T-helper 1 cell treated with Interleukin-12 subunit alpha and Interleukin-12 subunit beta and Interleukin-4 antibody, amounts not matched to agents 30 μg/mL and 1 μg/mL, for 36 hours (primary cell): ENCODE measurements around the gene ZMIZ1.
A peak's percentile ranks its signal among the peaks of the same experiment; 100 is the strongest.

Source experiments
- H3K27ac Mint-ChIP-seq: one replicate; pipeline ENCODE4 v1.8.0; 2021; ENCODE audit warnings: mild to moderate bottlenecking, mixed read lengths
- H3K27me3 Mint-ChIP-seq: one replicate; pipeline ENCODE4 v1.8.0; 2021; ENCODE audit warnings: low read depth, mixed read lengths
- H3K36me3 Mint-ChIP-seq: one replicate; pipeline ENCODE4 v1.8.0; 2021; ENCODE audit warnings: low read depth, mixed read lengths
- H3K4me1 Mint-ChIP-seq: one replicate; pipeline ENCODE4 v1.8.0; 2021; ENCODE audit warnings: low read depth, mixed read lengths
- H3K4me3 Mint-ChIP-seq: one replicate; pipeline ENCODE4 v1.8.0; 2021; ENCODE audit warnings: mild to moderate bottlenecking, moderate library complexity, mixed read lengths
- H3K9me3 Mint-ChIP-seq: one replicate; pipeline ENCODE4 v1.8.0; 2021; ENCODE audit warnings: mixed read lengths

Gene ZMIZ1

GRCh38 chr10:79310911-79311573, 242.3 kb downstream of the ZMIZ1 start:
- Mint-ChIP-seq H3K9me3 (no peaks in the 10 kb centered on the region), H3K4me1 (peaks cover 13% of the 10 kb centered on the region), H3K27ac (peak overlapping the region; percentile 80), H3K36me3 (peaks cover 38% of the 10 kb centered on the region), H3K27me3 (no peaks in the 10 kb centered on the region), H3K4me3 (no peak overlapping the region)

GRCh38 chr10:79311581-79312407, 243.0 kb downstream of the ZMIZ1 start:
- no peaks in the 10 kb centered on the region for H3K27me3 Mint-ChIP-seq

GRCh38 chr10:79312601-79313187, 243.9 kb downstream of the ZMIZ1 start:
- Mint-ChIP-seq H3K4me3 (no peak overlapping the region), H3K36me3 (peaks cover 33% of the 10 kb centered on the region), H3K4me1 (peaks cover 25% of the 10 kb centered on the region), H3K9me3 (no peaks in the 10 kb centered on the region), H3K27me3 (no peaks in the 10 kb centered on the region), H3K27ac (no peak overlapping the region)

More at GRCh38 chr10:79311581-79312407, 243.0 kb downstream of the ZMIZ1 start:
- Mint-ChIP-seq H3K27ac (no peak overlapping the region), H3K4me1 (peaks cover 18% of the 10 kb centered on the region), H3K4me3 (no peak overlapping the region), H3K36me3 (peaks cover 35% of the 10 kb centered on the region), H3K9me3 (no peaks in the 10 kb centered on the region)

- no peaks in the 10 kb centered on the region for H3K27me3 Mint-ChIP-seq
- no peaks in the 10 kb centered on the region for H3K9me3 Mint-ChIP-seq
- peaks cover 31% of the 10 kb centered on the region for H3K4me1 Mint-ChIP-seq
- no peak overlapping the region for H3K27ac Mint-ChIP-seq
- H3K36me3 Mint-ChIP-seq: peaks cover 30% of the 10 kb centered on the region
- no peak overlapping the region for H3K4me3 Mint-ChIP-seq
These were observed 244.6 kb downstream of the ZMIZ1 start for GRCh38 chr10:79313320-79313719.

- no peak overlapping the region for H3K4me3 Mint-ChIP-seq
- peaks cover 6% of the 10 kb centered on the region for H3K9me3 Mint-ChIP-seq
- peak overlapping the region; percentile 26 for H3K27ac Mint-ChIP-seq
- H3K4me1 Mint-ChIP-seq: peaks cover 38% of the 10 kb centered on the region
- peaks cover 33% of the 10 kb centered on the region for H3K36me3 Mint-ChIP-seq
- H3K27me3 Mint-ChIP-seq: no peaks in the 10 kb centered on the region
These were observed 245.2 kb downstream of the ZMIZ1 start for GRCh38 chr10:79313911-79314439.

- Mint-ChIP-seq H3K27ac (no peak overlapping the region), H3K9me3 (peaks cover 15% of the 10 kb centered on the region), H3K36me3 (peaks cover 38% of the 10 kb centered on the region), H3K27me3 (no peaks in the 10 kb centered on the region), H3K4me3 (no peak overlapping the region), H3K4me1 (peaks cover 44% of the 10 kb centered on the region)
These were observed 246.2 kb downstream of the ZMIZ1 start for GRCh38 chr10:79314761-79315601.

GRCh38 chr10:79315602-79315920, 246.8 kb downstream of the ZMIZ1 start:
- Mint-ChIP-seq H3K36me3 (peaks cover 40% of the 10 kb centered on the region), H3K27me3 (no peaks in the 10 kb centered on the region), H3K9me3 (peaks cover 15% of the 10 kb centered on the region), H3K4me3 (no peak overlapping the region), H3K4me1 (peaks cover 49% of the 10 kb centered on the region), H3K27ac (no peak overlapping the region)

- peaks cover 57% of the 10 kb centered on the region for H3K4me1 Mint-ChIP-seq
- peaks cover 15% of the 10 kb centered on the region for H3K9me3 Mint-ChIP-seq
- peak overlapping the region; percentile 95 for H3K27ac Mint-ChIP-seq
- H3K36me3 Mint-ChIP-seq: peaks cover 38% of the 10 kb centered on the region
- peak overlapping the region; percentile 79 for H3K4me3 Mint-ChIP-seq
- no peaks in the 10 kb centered on the region for H3K27me3 Mint-ChIP-seq
These were observed 248.1 kb downstream of the ZMIZ1 start for GRCh38 chr10:79316671-79317431.

GRCh38 chr10:79318369-79318768, 249.6 kb downstream of the ZMIZ1 start:
- peaks cover 15% of the 10 kb centered on the region for H3K9me3 Mint-ChIP-seq
- H3K36me3 Mint-ChIP-seq: peaks cover 31% of the 10 kb centered on the region
- no peaks in the 10 kb centered on the region for H3K27me3 Mint-ChIP-seq
- H3K4me3 Mint-ChIP-seq: peak overlapping the region; percentile 79
- peak overlapping the region; percentile 95 for H3K27ac Mint-ChIP-seq
- H3K4me1 Mint-ChIP-seq: peaks cover 69% of the 10 kb centered on the region

GRCh38 chr10:79319115-79319771, 250.5 kb downstream of the ZMIZ1 start:
- peak overlapping the region; percentile 79 for H3K4me3 Mint-ChIP-seq
- H3K27ac Mint-ChIP-seq: peak overlapping the region; percentile 95
- H3K4me1 Mint-ChIP-seq: peaks cover 78% of the 10 kb centered on the region
- peaks cover 28% of the 10 kb centered on the region for H3K36me3 Mint-ChIP-seq
- H3K9me3 Mint-ChIP-seq: peaks cover 15% of the 10 kb centered on the region
- no peaks in the 10 kb centered on the region for H3K27me3 Mint-ChIP-seq

GRCh38 chr10:79320316-79320715, 251.6 kb downstream of the ZMIZ1 start:
- Mint-ChIP-seq H3K9me3 (peaks cover 15% of the 10 kb centered on the region), H3K27me3 (no peaks in the 10 kb centered on the region), H3K27ac (peak overlapping the region; percentile 95), H3K4me3 (peak overlapping the region; percentile 4), H3K36me3 (peaks cover 27% of the 10 kb centered on the region), H3K4me1 (peaks cover 86% of the 10 kb centered on the region)

GRCh38 chr10:79320820-79321493, 252.2 kb downstream of the ZMIZ1 start:
- Mint-ChIP-seq H3K9me3 (peaks cover 15% of the 10 kb centered on the region), H3K27me3 (no peaks in the 10 kb centered on the region), H3K36me3 (peaks cover 22% of the 10 kb centered on the region), H3K4me3 (no peak overlapping the region), H3K4me1 (peaks cover 81% of the 10 kb centered on the region), H3K27ac (no peak overlapping the region)

- Mint-ChIP-seq H3K4me3 (no peak overlapping the region), H3K27me3 (no peaks in the 10 kb centered on the region), H3K36me3 (peaks cover 22% of the 10 kb centered on the region), H3K9me3 (peaks cover 15% of the 10 kb centered on the region), H3K27ac (peak overlapping the region; percentile 99), H3K4me1 (peaks cover 78% of the 10 kb centered on the region)
These were observed 252.7 kb downstream of the ZMIZ1 start for GRCh38 chr10:79321494-79321882.
